OCI-LY7 (cell line): ENCODE measurements around the gene ZNF213. TPM values are rescaled to one million over a fixed set of nuclear protein-coding genes. Genes with fewer than 3 reads are reported as not detected.

Experiments
- BruUV-seq: library from RNA; stranded (reverse); fragments of 400-500 nt; replicated peaks from 2 replicates; lab custom pipeline; 2021; lab: Mats Ljungman, UMichigan
- CTCF ChIA-PET: fragments of 300-600 bp; sonication (Branson Sonifier 250); formaldehyde crosslinking; loops from one replicate; lab custom pipeline; 2022; ENCODE audit warnings: antibody characterized with exemption; ENCODE audit not compliant: unreplicated experiment; lab: Charles Lee
- POLR2A ChIA-PET: fragments of 300-600 bp; sonication (Branson Sonifier 250); formaldehyde crosslinking; loops from one replicate; lab custom pipeline; 2022; ENCODE audit warnings: antibody characterized with exemption; lab: Charles Lee
- DNase-seq: peaks from one replicate; pipeline ENCODE4 v3.0.0-alpha.2; 2015; ENCODE audit warnings: low spot score
- H2AFZ ChIP-seq: fragments of 200-600 bp; sonication (generic), shearing (Covaris generic); 2 replicates; pipeline ENCODE4 v1.6.1; 2014; ENCODE audit warnings: mild to moderate bottlenecking, antibody characterized with exemption, low read length, moderate library complexity
- H3K27ac ChIP-seq: fragments of 200-600 bp; sonication (generic); 2 replicates; pipeline ENCODE4 v1.5.1; 2014; ENCODE audit warnings: mixed run types, low read depth, mild to moderate bottlenecking, moderate library complexity, low read length, inconsistent platforms; ENCODE audit not compliant: poor library complexity, severe bottlenecking
- H3K36me3 ChIP-seq: fragments of 200-600 bp; sonication (generic); 2 replicates; pipeline ENCODE4 v1.6.1; 2014; ENCODE audit warnings: mild to moderate bottlenecking, antibody characterized with exemption, low read length, moderate library complexity, mixed read lengths; ENCODE audit not compliant: insufficient read depth
- H3K4me1 ChIP-seq: fragments of 200-600 bp; sonication (generic); 2 replicates; pipeline ENCODE4 v1.5.1; 2014; ENCODE audit warnings: mild to moderate bottlenecking, low read length; ENCODE audit not compliant: insufficient read depth, poor library complexity, severe bottlenecking
- H3K4me2 ChIP-seq: fragments of 200-600 bp; sonication (generic); 2 replicates; pipeline ENCODE4 v1.6.1; 2014; ENCODE audit warnings: mild to moderate bottlenecking, low read length
- H3K4me3 ChIP-seq: fragments of 200-600 bp; sonication (generic); 2 replicates; pipeline ENCODE4 v1.5.1; 2014; ENCODE audit warnings: mild to moderate bottlenecking, low read depth, low read length; ENCODE audit not compliant: poor library complexity, severe bottlenecking
- H3K79me2 ChIP-seq: fragments of 200-600 bp; sonication (generic); 2 replicates; pipeline ENCODE4 v1.6.1; 2016; ENCODE audit warnings: low read depth, mild to moderate bottlenecking, low read length, moderate library complexity, mixed read lengths; ENCODE audit not compliant: insufficient read depth
- H3K9me2 ChIP-seq: fragments of 200-600 bp; sonication (generic); 2 replicates; pipeline ENCODE4 v1.6.1; 2016; ENCODE audit warnings: mild to moderate bottlenecking, low read length, mixed read lengths; ENCODE audit not compliant: insufficient read depth
- H3K9me3 ChIP-seq: fragments of 200-600 bp; sonication (generic); 2 replicates; pipeline ENCODE4 v1.6.1; 2014; ENCODE audit warnings: mild to moderate bottlenecking, mixed run types, low read length, mixed read lengths
- H4K20me1 ChIP-seq: fragments of 200-600 bp; sonication (generic); 2 replicates; pipeline ENCODE4 v1.6.1; 2014; ENCODE audit warnings: mild to moderate bottlenecking, antibody characterized with exemption, low read length, moderate library complexity, mixed read lengths; ENCODE audit not compliant: insufficient read depth
- EZH2phosphoT487 ChIP-seq: fragments of 200-600 bp; sonication (generic); IDR thresholded peaks from 2 replicates; pipeline ENCODE4 v1.6.1; 2018; ENCODE audit warnings: low read depth, borderline replicate concordance, mild to moderate bottlenecking, mixed run types, antibody characterized with exemption, low read length, moderate library complexity, mixed read lengths
- intact Hi-C: fragments of 100-400 bp; cut with micrococcal nuclease; formaldehyde crosslinking; loops from one replicate; pipeline ENCODE4 v1.10.0; 2022; ENCODE audit not compliant: unreplicated experiment
- total RNA-seq, 2 experiments: library from RNA; depleted of rRNA in 1 of 2; stranded (reverse); fragments of >200 nt in 1 of 2; shearing (Covaris generic) in 1 of 2; gene quantifications; 2 replicates each; pipeline ENCODE4 v1.2.3, GENCODE V29; 2014 to 2022
- TF ChIP-seq, protein P1 (sequence below): fragments of 200-600 bp; sonication (generic); conservative IDR thresholded peaks from 2 replicates; pipeline ENCODE4 v1.5.1; 2014; ENCODE audit warnings: mild to moderate bottlenecking, antibody characterized with exemption, low read length, moderate library complexity, mixed read lengths

ZNF213 gene
- total RNA-seq, 2 experiments from 2014 or later, result 3.4 to 9.1 TPM

DNA sequence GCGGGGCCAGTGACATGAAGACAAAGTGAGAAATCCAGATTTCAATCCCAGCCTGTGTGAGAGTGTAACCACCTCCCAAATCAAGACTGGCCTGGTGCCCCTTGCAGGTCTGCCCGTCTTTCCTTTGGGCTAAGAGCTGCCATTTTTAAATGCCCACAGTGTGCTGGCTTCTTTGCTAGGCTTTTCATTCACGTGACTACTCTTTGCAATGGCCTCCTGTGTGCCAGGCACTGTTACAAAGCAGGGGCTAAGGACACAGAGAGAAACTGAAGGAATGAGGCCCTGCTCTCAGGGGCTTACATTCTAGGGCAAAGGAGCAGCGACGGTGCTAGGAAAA is 35.5 kb upstream of the ZNF213 start:
- no TSS peak for BruUV-seq
- POLR2A ChIA-PET, result interaction anchor here (0.7 kb wide), 1 partner anchor 944 kb away, joined by 3 read pairs; the partner anchor contains the start of gene TRAF7
- Histone ChIP-seq H3K4me1 (peaks cover 47% of the 10 kb centered on the region), H4K20me1 (no peaks in the 10 kb centered on the region), H3K9me3 (no peaks in the 10 kb centered on the region), H2AFZ (no peak overlapping the region), H3K36me3 (no peaks in the 10 kb centered on the region), H3K27ac (no peak overlapping the region), H3K4me3 (no peak overlapping the region), H3K9me2 (no peaks in the 10 kb centered on the region), H3K79me2 (no peaks in the 10 kb centered on the region), H3K4me2 (no peak overlapping the region)
- DNase-seq, result no peak
- intact Hi-C loops, result no loop called here
- no peak for TF ChIP-seq EZH2phosphoT487
- TF ChIP-seq, protein P1, sequence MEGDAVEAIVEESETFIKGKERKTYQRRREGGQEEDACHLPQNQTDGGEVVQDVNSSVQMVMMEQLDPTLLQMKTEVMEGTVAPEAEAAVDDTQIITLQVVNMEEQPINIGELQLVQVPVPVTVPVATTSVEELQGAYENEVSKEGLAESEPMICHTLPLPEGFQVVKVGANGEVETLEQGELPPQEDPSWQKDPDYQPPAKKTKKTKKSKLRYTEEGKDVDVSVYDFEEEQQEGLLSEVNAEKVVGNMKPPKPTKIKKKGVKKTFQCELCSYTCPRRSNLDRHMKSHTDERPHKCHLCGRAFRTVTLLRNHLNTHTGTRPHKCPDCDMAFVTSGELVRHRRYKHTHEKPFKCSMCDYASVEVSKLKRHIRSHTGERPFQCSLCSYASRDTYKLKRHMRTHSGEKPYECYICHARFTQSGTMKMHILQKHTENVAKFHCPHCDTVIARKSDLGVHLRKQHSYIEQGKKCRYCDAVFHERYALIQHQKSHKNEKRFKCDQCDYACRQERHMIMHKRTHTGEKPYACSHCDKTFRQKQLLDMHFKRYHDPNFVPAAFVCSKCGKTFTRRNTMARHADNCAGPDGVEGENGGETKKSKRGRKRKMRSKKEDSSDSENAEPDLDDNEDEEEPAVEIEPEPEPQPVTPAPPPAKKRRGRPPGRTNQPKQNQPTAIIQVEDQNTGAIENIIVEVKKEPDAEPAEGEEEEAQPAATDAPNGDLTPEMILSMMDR, result no peak
- CTCF ChIA-PET, result no interaction called here

DNA sequence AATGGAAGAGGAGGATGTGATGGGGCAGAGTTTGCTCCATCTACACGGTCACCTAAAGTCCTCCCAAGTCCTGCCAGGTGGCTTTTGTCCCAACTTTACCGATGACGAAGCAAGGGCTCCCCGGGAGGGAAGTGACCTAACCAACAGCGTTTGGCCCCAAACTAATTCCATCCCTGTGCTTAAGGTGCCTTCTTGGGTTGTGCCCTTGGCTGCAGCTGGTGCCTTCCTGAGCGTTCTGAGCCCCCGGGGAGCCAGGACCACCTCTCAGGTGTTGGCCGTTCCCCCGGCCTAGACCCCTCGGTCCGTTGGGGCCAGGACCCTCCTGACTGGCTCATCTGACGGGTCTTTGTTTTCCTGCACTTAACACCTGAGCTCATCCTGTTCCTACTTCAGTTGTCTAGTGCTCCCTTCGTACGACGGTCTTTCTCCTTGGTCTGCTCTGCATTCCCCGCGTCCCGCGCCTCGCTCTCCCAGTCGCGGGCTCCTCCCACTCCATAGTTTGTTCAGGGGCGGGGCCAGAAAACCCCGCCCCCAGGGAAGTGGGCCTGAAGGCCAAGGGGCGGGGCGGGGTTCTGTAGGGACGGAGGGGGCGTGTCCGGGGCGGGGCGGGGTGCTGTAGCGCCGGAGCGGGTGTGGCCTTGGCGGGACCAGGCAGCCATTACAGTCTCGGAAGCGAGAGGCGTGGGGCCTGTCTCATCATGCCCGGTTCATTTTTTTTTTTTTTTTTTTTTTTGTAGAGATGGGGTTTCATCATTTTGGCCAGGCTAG is 34.9 kb upstream of the ZNF213 start:
- H3K9me3 ChIP-seq, result no peaks in the 10 kb centered on the region
- H3K9me2 ChIP-seq, result no peaks in the 10 kb centered on the region
- peak overlapping the region; percentile 83 for H2AFZ ChIP-seq
- H3K4me1 ChIP-seq, result peaks cover 47% of the 10 kb centered on the region
- intact Hi-C loops, result loop anchor here (1.0 kb wide), 2 partner anchors 29 to 42 kb away; no protein-coding TSS in a partner anchor
- peak; percentile 94 for DNase-seq
- no peaks in the 10 kb centered on the region for H3K79me2 ChIP-seq
- no peak overlapping the region for H3K27ac ChIP-seq
- peak overlapping the region; percentile 56 for H3K4me3 ChIP-seq
- no peaks in the 10 kb centered on the region for H4K20me1 ChIP-seq
- POLR2A ChIA-PET, result no interaction called here
- CTCF ChIA-PET, result no interaction called here
- TF ChIP-seq, protein P1, result no peak
- no peak for TF ChIP-seq EZH2phosphoT487
- no TSS peak for BruUV-seq
- peak overlapping the region; percentile 73 for H3K4me2 ChIP-seq
- no peaks in the 10 kb centered on the region for H3K36me3 ChIP-seq
